Hypothalamus (tissue), 51 donors: ENCODE measurements around the gene PHAF1.

Source experiments
- DNase-seq, 51 donors: peaks; one replicate each; lab custom pipeline; 2025; lab: John Stamatoyannopoulos, UW

The PHAF1 gene

DNA sequence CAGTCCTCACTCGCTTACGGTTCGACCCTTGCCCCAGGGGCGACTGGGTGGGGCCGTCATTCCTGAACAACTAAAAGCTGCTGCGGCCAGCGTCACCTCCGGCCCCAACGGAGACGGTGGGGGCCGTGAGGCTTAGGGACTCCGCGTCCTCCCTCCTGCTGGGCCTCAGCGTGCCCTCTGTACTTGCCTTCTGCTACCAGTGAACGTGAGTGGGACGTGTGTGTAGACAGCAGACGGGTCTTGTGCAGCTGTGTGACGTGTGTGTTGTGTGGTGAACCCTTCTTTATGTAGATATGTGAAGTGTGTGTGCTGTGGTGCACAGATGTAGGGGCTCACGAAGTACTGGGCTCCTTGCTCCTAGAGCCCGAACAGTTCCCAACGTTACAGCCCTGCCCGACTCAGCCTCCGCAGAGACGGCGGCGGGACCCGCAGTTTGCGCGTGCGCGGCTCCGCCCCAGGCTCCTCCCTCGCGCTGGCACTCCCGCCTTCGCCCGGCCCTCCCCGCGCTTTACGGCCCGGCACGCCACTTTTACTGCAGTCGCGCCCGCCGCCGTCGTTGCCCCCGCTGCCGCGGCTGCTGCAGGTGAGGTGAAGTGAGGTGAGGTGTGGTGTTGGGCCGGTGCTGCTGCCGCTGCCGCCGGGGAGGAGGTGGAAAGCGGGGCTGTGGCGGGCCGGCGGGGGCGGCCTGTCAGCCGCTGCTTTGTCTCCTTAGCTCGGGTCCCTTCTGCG is at the start of gene PHAF1:
TSS of gene PHAF1 (plus strand) at position 535 of the 729 bp plus-strand sequence. CDS start 235 bp downstream, outside the sequence.
- peak; percentile 54 to 97 (median 91) for DNase-seq

DNA sequence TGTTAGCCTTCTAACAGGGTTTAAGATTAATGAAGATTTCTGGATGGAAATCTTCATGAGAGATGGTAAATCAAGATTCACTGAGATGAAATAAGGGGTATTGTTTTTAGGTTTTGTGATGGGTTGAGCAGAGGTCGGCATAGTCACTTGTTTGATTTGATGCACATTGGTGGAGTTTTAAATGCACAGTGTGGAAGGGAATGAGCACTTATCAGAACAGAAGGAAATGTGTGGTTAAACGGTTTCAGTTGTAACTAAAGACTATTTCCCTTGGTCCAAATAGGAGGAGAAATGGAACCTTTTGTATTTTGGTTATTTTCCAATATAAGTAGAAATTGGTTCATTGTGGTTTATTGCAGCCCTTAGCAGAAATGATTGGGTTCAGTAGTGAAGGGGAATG is 46.7 kb upstream of the PHAF1 start:
- DNase-seq = no peak

DNA sequence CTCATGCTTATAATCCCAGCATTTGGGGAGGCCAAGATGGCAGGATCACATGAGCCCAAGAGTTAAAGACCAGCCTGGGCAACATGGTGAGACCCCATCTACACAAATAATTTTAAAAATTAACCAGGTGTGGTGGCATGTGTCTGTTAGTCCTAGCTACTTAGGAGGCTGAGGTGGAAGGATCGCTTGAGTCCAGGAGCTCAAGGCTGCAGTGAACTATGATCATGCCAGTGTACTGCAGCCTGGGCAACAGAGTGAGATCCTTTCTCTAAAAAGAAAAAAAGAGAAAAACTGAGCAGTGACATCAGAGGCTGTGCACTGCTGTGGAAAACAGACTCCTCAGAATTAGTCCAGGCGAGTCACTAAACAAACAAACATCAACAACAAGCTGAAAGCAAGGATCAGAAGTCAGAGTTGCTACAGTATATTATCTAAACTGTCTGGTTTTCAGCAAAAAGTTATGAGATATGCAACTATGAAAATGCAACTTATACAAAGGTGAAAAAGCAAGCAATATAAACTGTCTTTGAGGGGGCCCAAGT is 41.5 kb upstream of the PHAF1 start:
- no peak for DNase-seq

DNA sequence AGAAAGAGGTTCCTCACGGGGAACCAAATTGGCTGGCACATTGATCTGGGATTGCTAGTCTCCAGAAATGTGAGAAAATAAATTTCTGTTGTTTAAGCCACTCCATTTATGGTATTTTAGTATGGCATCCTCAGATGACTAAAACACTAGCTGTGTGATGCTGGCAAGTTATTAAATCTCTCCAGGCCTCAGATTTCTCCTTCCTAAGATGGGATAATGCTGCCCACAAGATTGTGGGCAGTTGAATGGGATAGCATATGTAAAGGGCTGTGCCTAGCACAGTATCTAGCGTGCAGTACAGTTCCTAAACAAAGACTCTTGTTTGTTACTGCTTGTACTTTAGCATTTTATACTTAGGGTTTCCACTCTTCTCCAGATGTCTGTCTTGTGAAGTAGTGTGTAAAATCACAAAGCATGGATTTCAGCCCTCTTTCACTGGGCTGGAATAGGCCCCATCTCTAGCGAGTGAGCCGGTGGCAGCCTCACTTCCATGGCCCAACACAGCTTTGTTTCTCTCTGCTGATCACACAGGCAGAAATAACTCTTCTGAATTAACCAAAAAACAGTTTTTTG is 38.2 kb upstream of the PHAF1 start:
- peak in 3 of 51 donors; percentile 4 to 21 (median 7) for DNase-seq

DNA sequence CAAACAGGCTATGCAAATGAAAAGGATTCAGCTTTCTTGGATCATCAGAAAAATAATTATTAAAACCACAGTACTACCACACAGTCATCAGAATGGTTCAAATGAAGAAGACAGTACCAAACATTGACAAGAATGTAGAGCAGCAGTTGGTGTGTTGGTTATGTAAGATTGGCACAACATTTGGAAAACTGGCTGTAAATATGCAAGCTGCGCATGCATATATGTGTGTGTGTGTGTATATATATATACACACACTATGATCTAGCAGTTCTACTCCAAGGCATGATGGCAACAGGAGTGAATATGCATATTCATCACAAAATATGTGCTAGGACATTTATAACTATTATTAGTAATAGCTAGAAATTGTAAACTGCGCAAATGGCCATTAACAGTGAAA is 34.4 kb upstream of the PHAF1 start:
- no peak for DNase-seq

DNA sequence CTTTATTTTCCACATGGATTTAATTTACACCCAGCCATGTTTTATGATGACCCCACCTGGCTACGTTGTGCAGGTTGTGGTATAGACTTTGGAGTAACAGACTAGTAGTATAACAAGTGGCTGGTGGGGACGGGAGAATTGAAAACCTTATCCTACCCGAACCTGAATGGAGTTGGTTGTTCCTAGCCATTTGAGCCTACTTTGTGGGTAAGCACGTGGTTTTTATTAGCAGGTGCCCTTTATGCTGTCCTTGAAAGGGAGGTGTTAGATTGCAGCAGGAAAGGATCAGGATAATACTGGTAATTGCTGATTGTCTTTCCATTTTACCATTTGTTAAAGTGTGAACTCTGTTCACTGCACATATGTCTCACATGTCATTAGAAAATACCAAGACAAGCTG is 31.9 kb upstream of the PHAF1 start:
- DNase-seq = no peak

DNA sequence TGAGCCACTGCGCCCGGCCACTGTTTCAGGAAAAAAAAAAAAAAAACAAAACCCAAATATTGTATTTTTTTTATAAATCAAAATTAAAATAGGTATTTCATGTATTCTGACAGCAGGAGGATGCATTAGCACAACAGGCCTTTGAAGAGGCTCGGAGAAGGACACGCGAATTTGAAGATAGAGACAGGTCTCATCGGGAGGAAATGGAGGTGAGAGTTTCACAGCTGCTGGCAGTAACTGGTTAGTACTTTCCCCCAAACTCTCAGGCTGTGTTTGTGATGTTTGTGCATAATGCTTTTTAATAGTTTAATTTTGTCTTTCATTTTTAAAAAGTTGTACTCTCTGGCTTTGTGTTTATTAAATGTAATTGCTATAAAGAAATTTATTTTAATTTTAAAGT is 27.6 kb upstream of the PHAF1 start:
- no peak for DNase-seq

DNA sequence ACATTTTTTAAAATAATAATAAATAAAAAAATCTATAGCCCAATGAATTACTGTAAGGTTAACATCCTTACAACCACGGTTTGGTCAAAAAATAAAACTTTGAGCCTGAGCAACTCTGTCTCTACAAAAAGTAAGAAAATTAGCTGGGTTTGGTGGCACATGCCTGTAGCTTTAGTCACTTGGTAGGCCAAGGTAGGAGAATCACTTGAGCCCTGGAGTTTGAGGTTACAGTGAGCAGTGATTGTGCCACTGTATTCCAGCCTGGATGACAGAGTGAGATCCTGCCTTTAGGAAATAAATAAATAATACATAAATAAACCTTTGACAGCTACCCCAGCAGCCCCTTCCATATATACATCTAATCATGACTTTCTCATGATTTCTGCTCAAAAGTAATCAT is 26.9 kb upstream of the PHAF1 start:
- no peak for DNase-seq

DNA sequence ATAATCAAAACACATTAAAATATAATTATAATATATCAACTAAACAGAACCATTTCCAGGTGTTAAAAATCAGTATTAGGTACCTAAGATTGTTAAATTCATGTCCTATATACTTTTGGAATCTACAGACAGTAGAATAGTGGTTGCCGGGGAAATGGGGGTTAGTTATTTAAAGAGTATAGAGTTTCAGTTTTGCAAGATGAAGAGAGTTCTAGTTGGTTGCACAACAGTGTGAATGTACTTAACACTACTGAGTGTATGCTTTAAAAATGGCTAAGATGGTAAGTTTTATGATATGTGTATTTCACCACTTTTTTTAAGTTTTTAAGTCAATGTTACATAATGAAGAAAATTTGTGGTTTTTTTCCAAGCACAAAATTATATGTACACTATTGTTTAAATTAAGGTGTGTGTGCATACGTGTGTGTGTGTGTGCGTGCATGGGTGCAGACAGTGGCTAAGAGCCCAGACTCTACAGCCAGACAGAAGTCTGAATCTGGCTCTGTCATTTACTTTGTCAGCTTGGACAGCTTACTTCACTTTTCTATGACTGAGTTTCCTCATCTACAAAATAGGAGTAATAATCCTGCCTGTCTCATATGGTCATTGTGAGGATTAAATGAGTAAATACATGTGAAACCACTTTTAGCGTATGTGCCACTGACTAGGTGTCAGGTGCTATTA is 25.3 kb upstream of the PHAF1 start:
- no peak for DNase-seq

DNA sequence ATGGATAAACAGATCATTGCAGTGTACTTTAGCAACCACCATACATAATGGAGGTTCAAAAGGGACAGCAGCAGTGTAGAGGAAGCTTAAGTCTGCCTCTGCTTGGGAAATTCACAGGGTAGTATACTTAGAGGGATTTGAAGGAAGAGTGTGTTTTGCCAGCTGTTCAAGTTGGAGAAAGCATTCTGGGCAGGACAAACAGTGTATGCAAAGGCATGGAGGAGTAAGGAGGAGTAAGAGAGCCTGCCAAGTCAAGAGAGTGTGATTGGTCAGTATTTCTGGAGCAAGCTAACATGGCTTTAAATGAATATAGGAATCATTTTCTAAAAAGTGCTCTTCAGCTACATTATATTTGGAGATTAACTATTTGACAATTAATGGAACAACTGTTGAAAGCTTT is 22.9 kb upstream of the PHAF1 start:
- DNase-seq = peak in 1 of 51 donors; percentile 14

DNA sequence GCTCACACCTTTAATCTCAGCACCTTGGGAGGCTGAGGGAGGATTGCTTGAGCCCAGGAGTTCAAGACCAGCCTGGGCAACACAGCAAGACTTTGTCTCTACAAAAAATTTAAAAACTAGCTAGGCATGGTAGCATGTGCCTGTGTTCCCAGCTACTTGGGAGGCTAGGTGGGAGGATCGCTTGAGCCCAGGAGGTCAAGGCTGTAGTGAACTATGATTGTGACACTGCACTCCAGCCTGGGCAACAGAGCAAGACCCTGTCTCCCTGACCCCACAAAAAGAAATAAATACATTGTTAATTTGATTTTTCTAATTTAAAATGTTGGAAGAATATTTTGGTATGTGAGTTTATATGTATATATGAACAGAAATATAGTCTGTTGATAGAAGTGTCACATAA is 22.4 kb upstream of the PHAF1 start:
- DNase-seq = no peak

DNA sequence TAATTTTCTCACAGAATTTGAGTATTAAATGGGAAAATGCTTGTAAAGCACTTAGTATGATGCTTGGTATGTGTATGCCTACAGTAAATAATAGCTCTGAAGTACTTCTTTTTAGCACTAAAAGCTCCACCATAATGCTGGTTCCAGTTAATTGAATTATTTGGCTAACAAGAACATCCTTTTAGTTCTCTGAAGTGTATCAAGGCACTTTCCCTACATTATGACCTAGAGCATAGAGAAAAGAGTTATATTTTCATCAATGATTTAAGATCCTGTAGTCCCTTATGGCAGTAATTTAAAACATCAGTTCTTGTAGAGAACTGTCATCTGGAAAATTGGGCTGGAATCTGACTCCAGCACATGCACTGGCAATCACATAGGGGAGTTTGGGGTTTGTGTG is 21.9 kb upstream of the PHAF1 start:
- DNase-seq = no peak

DNA sequence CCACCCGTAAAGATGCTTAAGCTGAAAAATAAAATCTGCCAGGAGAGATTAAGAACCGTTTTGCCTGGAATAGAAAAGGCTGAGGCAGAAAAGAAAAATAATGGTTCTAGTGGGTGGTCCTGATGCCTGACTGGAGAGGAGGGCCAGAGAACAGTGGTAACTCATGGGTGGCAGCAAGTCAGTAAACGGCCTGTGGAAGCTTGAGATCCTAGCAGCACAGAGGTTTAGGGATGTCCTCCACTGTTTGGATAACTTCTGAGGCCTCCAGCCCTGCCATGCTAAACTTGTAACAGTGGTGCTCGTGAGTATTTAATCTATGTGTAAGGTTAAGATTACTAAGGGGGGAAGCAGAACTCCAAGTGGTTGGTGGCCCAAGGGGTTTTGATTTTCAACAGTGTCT is 21.2 kb upstream of the PHAF1 start:
- no peak for DNase-seq

DNA sequence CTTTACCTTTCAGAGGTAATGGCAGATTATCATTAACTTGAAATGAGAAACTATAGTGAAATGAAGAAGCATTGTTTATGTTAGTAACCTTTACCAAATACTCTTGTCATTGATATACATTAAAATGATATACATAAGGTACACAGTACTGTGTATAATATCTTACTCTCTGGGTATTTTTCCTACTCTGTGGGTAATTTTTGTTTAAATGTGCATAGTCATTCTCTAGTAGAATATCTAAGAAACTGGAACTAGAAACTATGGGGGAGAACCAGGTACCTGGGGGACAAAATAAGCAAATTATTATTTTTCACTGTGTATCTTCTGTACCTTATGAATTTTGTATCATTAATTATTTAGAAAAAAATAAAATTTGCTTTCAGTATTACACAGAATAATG is 20.6 kb upstream of the PHAF1 start:
- no peak for DNase-seq

DNA sequence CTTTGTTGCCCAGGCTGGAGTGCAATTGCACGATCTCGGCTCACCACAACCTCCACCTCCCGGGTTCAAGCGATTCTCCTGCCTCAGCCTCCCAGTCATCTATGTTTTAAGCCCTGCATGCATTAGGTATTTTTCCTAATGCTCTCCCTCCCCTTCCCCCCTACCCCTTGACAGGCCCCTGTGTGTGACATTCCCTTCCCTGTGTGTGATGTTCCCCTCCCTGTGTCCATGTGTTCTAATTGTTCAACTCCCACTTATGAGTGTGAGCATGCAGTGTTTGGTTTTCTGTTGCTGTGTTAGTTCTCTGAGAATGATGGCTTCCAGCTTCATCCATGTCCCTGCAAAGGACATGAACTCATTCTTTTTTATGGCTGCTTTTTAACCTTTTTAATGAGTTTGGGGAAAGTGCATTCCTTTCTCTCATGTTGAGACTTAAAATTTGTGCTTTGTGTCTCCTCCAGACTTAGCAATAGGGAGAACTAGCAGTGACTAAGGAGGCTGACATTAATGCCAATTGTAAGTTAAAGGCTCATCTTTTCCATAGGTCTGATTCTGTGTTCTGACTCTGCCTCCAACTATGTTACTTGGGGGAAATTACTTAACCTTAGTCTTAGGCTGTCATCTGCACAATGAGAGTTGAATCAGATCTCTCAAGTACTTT is 17.7 kb upstream of the PHAF1 start:
- DNase-seq = no peak

DNA sequence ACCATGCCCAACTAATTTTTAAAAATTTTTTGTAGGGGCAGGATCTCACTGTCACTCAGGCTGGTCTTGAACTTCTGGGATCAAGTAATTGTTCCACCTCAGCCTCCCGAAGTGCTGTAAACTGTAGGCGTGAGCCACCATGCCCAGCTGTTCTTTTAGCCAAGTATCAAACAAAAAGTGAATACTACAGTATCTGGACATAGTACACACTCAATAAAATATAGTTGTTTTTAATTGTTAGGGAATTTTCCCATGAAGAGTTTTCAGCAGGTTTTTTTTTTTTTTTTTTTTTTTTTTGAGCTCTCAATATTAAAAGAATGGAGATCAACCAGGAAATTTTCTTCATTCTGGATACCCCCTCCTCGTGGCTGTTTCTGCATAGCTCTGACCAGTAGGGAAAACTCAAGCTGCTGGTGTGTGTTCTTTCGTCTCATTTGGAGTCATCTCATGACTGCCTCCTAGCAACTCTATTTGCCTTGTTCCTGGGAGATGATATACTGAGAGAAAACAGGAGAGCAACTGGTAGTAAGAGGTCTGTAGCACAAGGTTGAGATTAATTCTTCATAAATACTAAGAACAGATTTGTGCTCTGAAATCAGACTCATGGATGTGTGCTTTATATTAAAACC is 16.5 kb upstream of the PHAF1 start:
- DNase-seq = no peak

DNA sequence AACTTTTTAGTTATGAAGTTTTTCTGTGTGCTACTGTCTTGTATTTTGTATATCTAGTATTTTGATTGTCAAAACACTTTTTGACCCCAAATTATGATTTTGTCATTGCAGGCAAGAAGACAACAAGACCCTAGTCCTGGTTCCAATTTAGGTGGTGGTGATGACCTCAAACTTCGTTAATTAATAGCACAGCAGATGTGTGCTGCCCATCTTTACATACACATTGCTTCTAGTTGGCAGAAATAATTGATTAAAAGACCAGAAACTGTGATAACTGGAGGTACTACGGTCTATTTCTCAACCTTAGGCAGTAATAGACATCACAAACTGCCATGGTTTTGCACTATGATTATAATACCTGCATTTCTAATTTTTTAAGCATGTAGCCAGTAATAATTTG is 11.1 kb upstream of the PHAF1 start:
- DNase-seq = no peak

DNA sequence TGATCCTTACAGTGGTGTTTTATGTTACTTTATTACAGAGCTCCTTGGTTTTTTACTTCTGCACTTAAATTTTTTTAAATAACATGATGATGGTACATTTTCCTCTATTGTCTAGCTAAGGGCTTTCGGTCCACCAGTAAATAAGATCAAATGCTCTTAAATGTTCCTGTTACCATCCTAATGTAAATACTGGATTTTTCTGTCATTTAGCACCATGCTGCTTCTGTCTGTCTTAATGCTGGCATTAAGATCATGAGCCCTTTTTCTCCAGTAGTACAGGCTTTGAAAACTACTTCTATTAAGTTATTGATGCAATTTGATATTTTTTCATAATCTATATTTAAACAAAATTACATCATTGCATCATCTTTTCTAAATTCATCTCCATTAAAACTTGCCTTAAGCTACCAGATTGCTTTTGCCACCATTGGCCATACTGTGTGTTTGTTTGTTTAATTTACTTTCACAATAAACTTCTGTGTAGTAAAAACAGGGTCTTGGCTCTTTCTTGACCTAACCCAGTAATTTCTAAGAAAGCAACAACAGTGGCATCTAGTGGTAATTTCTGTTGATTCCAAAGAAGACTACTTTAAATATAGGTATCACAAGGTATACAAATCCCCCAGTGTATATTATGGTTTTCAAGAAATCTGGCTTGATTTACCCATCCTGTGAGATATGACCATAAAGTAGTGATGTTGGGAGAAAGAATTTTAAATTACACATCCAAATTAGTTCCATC is 9.0 kb upstream of the PHAF1 start:
- DNase-seq = peak in 1 of 51 donors; percentile 17

DNA sequence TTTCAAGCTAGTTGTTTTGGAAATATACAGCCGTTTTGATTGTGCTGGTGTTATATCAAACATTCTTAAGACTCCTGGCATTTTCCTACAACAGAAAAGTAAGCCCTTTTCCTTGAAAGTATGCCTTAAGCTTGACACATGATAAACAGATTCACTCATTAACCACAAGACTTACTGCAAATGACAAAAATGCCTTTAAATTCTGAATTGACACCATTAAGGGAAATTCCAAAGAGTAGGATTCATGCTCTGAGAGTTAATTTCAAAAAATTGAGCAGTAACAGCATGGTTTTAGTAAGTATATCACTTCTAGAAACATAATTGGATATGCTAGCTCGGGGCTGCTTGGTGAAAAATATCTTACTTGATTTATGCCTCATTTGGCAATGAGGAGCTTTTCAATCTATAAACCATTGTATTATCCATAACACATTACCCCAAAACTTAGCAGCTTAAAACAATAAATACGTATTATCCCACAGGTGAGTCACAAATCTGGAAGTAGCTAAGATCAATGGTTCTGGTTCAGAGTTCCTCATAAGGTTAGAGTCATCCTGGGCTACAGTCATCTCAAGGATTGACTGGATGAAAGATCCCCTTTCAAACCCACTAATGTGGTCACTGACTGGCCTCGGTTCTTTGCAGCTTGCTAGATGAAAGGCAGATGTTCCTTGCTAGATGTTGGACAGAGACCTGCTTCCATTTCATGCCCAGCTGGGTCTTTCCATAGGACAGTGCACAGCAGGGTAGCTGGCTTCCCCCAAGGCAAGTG is 8.2 kb upstream of the PHAF1 start:
- no peak for DNase-seq
